ENCODE measurements around the gene CBARP. TPM values are rescaled to one million over a fixed set of nuclear protein-coding genes. Genes with fewer than 3 reads are reported as not detected.

The CBARP gene
- total and polyA plus RNA-seq, 2 of the 13 experiments (the other 11 are each of a cell fraction or from before 2014, with no cell fraction given) = 1.2 to 1.4 TPM

GRCh38 chr19:1260749-1261537 lies 23.1 kb upstream of the CBARP start (continued):
- TF ChIP-seq KLF15 (CRISPR knock-in tag; IDR thresholded peaks at IDR 0.05; ENCODE audit: borderline replicate concordance) = no peak
- 0 out of 2 replicates have a peak, but pooled peaks have one; percentile 30 for TF ChIP-seq ZNF572 (CRISPR knock-in tag; IDR thresholded peaks at IDR 0.05)
- TF ChIP-seq ZNF670 (CRISPR knock-in tag; IDR thresholded peaks at IDR 0.05; ENCODE audit: borderline replicate concordance) = peak; percentile 15; the same call in 1 of the 2 replicates
- no peak for TF ChIP-seq IRF1 (CRISPR knock-in tag; IDR thresholded peaks at IDR 0.05; ENCODE audit: low read depth)
- TF ChIP-seq ZNF296 (CRISPR knock-in tag; conservative IDR thresholded peaks at IDR 0.05) = no peak
- no peak for TF ChIP-seq SP1 (IDR thresholded peaks at IDR 0.05)
- TF ChIP-seq SP1 (CRISPR knock-in tag; IDR thresholded peaks at IDR 0.05) = peak; percentile 93
- no peak for TF ChIP-seq CENPX (CRISPR knock-in tag; IDR thresholded peaks at IDR 0.05)
- TF ChIP-seq POGZ (CRISPR knock-in tag; IDR thresholded peaks at IDR 0.05) = no peak; the same call in 1 of the 2 replicates
- peak; percentile 49; the same call in 1 of the 2 replicates for TF ChIP-seq E2F1 (CRISPR knock-in tag; IDR thresholded peaks at IDR 0.05)
- 0 out of 2 replicates have a peak, but pooled peaks have one; percentile 56 for TF ChIP-seq ZNF546 (CRISPR knock-in tag; conservative IDR thresholded peaks at IDR 0.05)
- 0 out of 2 replicates have a peak, but pooled peaks have one; percentile 26 for TF ChIP-seq ZNF263 (CRISPR knock-in tag; IDR thresholded peaks at IDR 0.05)
- no peak for TF ChIP-seq AKAP8 (CRISPR knock-in tag; IDR thresholded peaks at IDR 0.05)
- no peak for TF ChIP-seq PLRG1 (conservative IDR thresholded peaks at IDR 0.05)
- TF ChIP-seq RELA (CRISPR knock-in tag; IDR thresholded peaks at IDR 0.05) = no peak
- no peak for TF ChIP-seq LCORL (IDR thresholded peaks at IDR 0.05)
- peak; percentile 1 for TF ChIP-seq LCORL (CRISPR knock-in tag; IDR thresholded peaks at IDR 0.05)
- TF ChIP-seq MTF2 (CRISPR knock-in tag; IDR thresholded peaks at IDR 0.05; ENCODE audit: borderline replicate concordance) = no peak
- no peak for TF ChIP-seq ZNF558 (CRISPR knock-in tag; IDR thresholded peaks at IDR 0.05; ENCODE audit: borderline replicate concordance)
- TF ChIP-seq ZNF431 (CRISPR knock-in tag; IDR thresholded peaks at IDR 0.05; ENCODE audit: borderline replicate concordance, low read depth) = no peak
- no peak for TF ChIP-seq SP140L (CRISPR knock-in tag; IDR thresholded peaks at IDR 0.05; ENCODE audit: borderline replicate concordance)
- TF ChIP-seq ZNF816 (CRISPR knock-in tag; IDR thresholded peaks at IDR 0.05; ENCODE audit: borderline replicate concordance) = no peak
- TF ChIP-seq MEIS1 (CRISPR knock-in tag; IDR thresholded peaks at IDR 0.05; ENCODE audit: borderline replicate concordance) = peak; percentile 59; the same call in 1 of the 2 replicates
